ENCODE data around the gene STRN3.

DNA sequence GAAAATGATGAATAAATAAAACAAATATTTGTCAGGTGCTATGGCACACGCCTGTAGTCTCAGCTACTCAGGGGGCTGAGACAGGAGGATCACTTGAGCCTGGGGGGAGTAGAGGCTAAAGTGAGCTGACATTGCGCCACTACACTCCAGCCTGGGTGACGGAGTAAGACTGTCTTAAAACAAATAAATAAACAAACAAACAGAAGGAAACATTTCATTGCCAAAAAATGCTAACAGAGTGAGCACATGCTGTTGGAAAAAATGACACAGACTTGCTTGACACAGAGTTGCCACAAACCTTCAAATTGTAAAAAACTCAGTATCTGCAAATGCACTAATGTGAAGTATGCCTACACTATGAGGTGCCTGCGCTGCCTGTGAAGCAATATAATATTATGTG, 51.6 kb downstream of the STRN3 start:
- TF ChIP-seq, protein P1, sequence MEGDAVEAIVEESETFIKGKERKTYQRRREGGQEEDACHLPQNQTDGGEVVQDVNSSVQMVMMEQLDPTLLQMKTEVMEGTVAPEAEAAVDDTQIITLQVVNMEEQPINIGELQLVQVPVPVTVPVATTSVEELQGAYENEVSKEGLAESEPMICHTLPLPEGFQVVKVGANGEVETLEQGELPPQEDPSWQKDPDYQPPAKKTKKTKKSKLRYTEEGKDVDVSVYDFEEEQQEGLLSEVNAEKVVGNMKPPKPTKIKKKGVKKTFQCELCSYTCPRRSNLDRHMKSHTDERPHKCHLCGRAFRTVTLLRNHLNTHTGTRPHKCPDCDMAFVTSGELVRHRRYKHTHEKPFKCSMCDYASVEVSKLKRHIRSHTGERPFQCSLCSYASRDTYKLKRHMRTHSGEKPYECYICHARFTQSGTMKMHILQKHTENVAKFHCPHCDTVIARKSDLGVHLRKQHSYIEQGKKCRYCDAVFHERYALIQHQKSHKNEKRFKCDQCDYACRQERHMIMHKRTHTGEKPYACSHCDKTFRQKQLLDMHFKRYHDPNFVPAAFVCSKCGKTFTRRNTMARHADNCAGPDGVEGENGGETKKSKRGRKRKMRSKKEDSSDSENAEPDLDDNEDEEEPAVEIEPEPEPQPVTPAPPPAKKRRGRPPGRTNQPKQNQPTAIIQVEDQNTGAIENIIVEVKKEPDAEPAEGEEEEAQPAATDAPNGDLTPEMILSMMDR (IDR thresholded peaks at IDR 0.05; ENCODE audit: low read depth, low read length, poor library complexity, severe bottlenecking), result no peak
- TF ChIP-seq EZH2phosphoT487 (IDR thresholded peaks at IDR 0.05; ENCODE audit: borderline replicate concordance, low read length), result no peak
